HFFc6 (cell line): Measurements from ENCODE around the gene ERH. TPM values are rescaled to one million over a fixed set of nuclear protein-coding genes. Genes with fewer than 3 reads are reported as not detected.
A peak's percentile ranks its signal among the peaks of the same experiment; 100 is the strongest.

Source experiments
- DNase-seq: peaks from one replicate; pipeline ENCODE4 v3.0.0-alpha.2; 2018
- H3K27ac Mint-ChIP-seq: 2 replicates; pipeline ENCODE4 v1.8.0; 2020; ENCODE audit warnings: mild to moderate bottlenecking, mixed read lengths
- H3K27me3 Mint-ChIP-seq: 2 replicates; pipeline ENCODE4 v1.8.0; 2021; ENCODE audit warnings: mild to moderate bottlenecking, moderate library complexity, mixed read lengths; ENCODE audit not compliant: insufficient read depth
- H3K36me3 Mint-ChIP-seq: 2 replicates; pipeline ENCODE4 v1.8.0; 2021; ENCODE audit warnings: low read depth, mixed read lengths
- H3K4me1 Mint-ChIP-seq: 2 replicates; pipeline ENCODE4 v1.8.0; 2020; ENCODE audit warnings: low read depth, mixed read lengths
- H3K4me3 Mint-ChIP-seq: 2 replicates; pipeline ENCODE4 v1.8.0; 2020; ENCODE audit warnings: mild to moderate bottlenecking, moderate library complexity, mixed read lengths
- H3K9me3 Mint-ChIP-seq: 2 replicates; pipeline ENCODE4 v1.8.0; 2020; ENCODE audit warnings: mild to moderate bottlenecking, mixed read lengths
- CTCF ChIP-seq: fragments of 200-600 bp; sonication (generic); IDR thresholded peaks from 2 replicates; pipeline ENCODE4 v1.5.0; 2021; ENCODE audit warnings: antibody characterized with exemption, mild to moderate bottlenecking
- total RNA-seq, 6 experiments: library from RNA; stranded (reverse); fragmentation: NEBNext Ultra II Directional; extraction: Animal tissue kit (Norgen Biotek cat#: 25700); gene quantifications; 2 replicates in 1 of 6; 3 replicates in 5 of 6; pipeline ENCODE4 v1.2.3, GENCODE V29; 2021

ERH gene
- total RNA-seq, 6 experiments from 2014 or later, result 221 to 287 (median 268) TPM

- Mint-ChIP-seq H3K4me3 (no peak overlapping the region), H3K27ac (no peak overlapping the region), H3K27me3 (no peaks in the 10 kb centered on the region), H3K4me1 (peaks cover 15% of the 10 kb centered on the region), H3K9me3 (no peaks in the 10 kb centered on the region), H3K36me3 (peaks cover 13% of the 10 kb centered on the region)
- no peak for DNase-seq
- no peak for TF ChIP-seq CTCF
Observed at GRCh38 chr14:69430306-69430939, 32.3 kb upstream of the ERH start.

DNA sequence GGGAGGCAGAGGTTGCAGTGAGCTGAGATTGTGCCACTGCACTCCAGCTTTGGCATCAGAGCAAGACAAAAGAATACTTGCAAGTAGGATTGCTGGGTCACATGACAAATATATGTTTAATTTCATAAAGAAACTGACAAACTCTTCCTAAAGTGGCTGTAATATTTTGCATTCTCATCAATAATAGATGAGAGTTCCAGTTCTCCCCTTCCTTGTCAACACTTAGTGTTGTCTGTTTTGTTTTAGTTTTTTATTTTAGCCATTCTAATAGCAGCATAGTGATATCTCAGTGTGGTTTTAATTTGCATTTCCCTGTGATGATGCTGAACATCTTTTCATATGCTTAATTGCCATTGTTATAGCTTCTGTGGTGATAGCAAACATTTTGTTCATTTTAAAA lies 31.5 kb upstream of the ERH start:
- no peak for TF ChIP-seq CTCF
- no peak overlapping the region for H3K27ac Mint-ChIP-seq
- no peak for DNase-seq
- no peak overlapping the region for H3K4me3 Mint-ChIP-seq
- peaks cover 21% of the 10 kb centered on the region for H3K36me3 Mint-ChIP-seq
- peaks cover 21% of the 10 kb centered on the region for H3K4me1 Mint-ChIP-seq
- no peaks in the 10 kb centered on the region for H3K9me3 Mint-ChIP-seq
- no peaks in the 10 kb centered on the region for H3K27me3 Mint-ChIP-seq

GRCh38 chr14:69428289-69428998 lies 30.3 kb upstream of the ERH start:
- Mint-ChIP-seq H3K27ac (no peak overlapping the region), H3K4me1 (peaks cover 30% of the 10 kb centered on the region), H3K27me3 (no peaks in the 10 kb centered on the region), H3K36me3 (peaks cover 21% of the 10 kb centered on the region), H3K9me3 (no peaks in the 10 kb centered on the region), H3K4me3 (no peak overlapping the region)
- no peak for TF ChIP-seq CTCF
- no peak for DNase-seq

DNA sequence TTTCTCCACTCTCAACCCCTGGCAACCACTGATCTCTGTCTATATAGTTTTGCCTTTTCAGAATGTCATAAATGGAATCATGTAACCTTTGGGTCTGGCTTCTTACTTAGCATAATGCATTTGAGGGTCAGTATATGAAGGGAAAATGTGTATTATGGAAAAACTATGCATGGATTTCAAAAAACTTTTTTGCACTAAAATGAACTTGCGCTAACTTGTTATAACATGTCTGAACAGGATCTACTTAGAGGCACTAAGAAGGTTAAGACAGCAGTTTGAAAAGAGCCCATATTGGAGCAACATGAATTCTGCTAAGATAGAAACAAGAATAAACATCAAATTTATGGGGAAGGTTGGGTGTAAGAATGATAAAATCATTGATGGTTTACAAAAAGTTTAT lies 29.5 kb upstream of the ERH start:
- Mint-ChIP-seq H3K36me3 (peaks cover 21% of the 10 kb centered on the region), H3K4me3 (no peak overlapping the region), H3K9me3 (no peaks in the 10 kb centered on the region), H3K27ac (no peak overlapping the region), H3K4me1 (peaks cover 29% of the 10 kb centered on the region), H3K27me3 (no peaks in the 10 kb centered on the region)
- TF ChIP-seq CTCF, result no peak
- DNase-seq, result no peak

DNA sequence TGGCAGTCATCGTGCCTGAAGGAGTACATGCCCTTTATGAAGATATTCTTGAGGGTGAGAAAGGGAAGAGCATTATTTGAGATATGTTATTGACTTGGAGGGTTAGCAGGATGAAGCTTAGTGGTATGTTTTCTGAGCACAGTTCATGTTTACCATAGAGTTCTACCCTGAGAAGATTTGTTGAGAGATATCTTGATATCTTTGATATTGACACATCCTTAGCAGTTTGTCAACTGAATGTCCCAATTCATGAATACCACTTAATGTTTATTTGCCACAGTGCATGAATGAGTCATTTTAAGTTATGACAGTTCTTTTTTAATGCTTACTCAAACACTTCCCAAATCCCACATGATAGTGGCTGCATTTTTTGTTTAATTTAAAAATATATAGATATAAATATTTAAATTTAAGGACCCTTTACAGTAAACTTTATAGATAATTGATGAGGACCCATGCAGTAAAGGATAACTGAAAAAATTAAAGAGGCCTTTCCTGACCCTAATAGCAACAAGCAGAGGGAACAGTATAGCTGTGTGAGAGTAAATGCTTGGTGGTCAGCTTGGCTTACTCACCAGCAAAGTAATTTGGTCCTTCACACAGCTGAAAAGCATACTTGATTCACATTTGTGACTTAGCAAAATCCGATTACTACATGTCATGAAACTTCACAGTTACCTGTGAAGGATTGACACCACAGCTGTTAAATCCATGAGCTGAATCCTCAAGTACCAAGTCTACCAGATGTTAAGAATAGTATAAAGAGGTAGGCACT lies 26.2 kb upstream of the ERH start:
- no peak for TF ChIP-seq CTCF
- peak; percentile 8 for DNase-seq
- no peaks in the 10 kb centered on the region for H3K9me3 Mint-ChIP-seq
- H3K4me3 Mint-ChIP-seq, result no peak overlapping the region
- H3K27ac Mint-ChIP-seq, result peak overlapping the region; percentile 24; the same call in 1 of the 2 replicates
- peaks cover 21% of the 10 kb centered on the region for H3K36me3 Mint-ChIP-seq
- H3K4me1 Mint-ChIP-seq, result peaks cover 18% of the 10 kb centered on the region
- H3K27me3 Mint-ChIP-seq, result no peaks in the 10 kb centered on the region
